ENCODE results near the gene NANS. TPM values are rescaled to one million over a fixed set of nuclear protein-coding genes. Genes with fewer than 3 reads are reported as not detected.

Gene NANS
- total RNA-seq, 1 experiment from 2014 or later, result 40.4 TPM

DNA sequence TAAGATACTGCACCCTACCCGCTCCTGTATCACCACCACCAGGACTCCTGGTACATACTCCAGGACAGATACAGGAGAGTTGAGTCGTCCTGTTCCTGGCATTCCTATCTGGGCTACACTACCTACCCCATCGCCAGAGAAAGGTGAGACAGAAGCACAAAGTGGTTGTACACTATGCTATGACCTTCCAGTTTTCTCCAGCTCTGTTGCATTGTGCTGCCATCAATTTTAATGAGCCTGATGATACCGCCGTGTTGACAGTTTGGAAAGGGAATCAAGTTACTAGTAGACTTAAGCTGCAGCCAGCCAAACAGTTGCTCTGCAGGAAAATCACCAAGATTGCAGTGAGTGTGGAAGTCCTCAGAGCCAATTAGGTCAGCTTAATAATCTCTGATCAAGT is 38.2 kb upstream of the NANS start:
- Histone ChIP-seq H2AFZ (ENCODE audit: low read length) (no peak overlapping the region), H3K4me1 (ENCODE audit: insufficient read depth, low read length) (no peaks in the 10 kb centered on the region), H3K9ac (ENCODE audit: extremely low read depth, insufficient read length, low read length) (no peak overlapping the region), H3K27me3 (ENCODE audit: insufficient read depth, low read length) (no peaks in the 10 kb centered on the region), H3K14ac (ENCODE audit: insufficient read depth, low read length) (no peak overlapping the region), H2BK15ac (ENCODE audit: low read depth, low read length) (no peak overlapping the region), H3K4me2 (ENCODE audit: insufficient read depth, insufficient read length, low read length) (no peak overlapping the region), H3K79me2 (ENCODE audit: insufficient read depth, low read length) (no peaks in the 10 kb centered on the region), H2AK5ac (ENCODE audit: insufficient read length, low read length) (no peak overlapping the region), H3T11ph (ENCODE audit: low read length) (no peak overlapping the region), H3K9me3 (ENCODE audit: control insufficient read depth, low read depth, low read length) (no peaks in the 10 kb centered on the region), H3K4ac (ENCODE audit: low read depth, low read length) (no peak overlapping the region), H4K8ac (replicated peaks; ENCODE audit: insufficient read length, low read depth, low read length) (no peak overlapping the region), H3K23ac (ENCODE audit: insufficient read length, low read depth, low read length) (no peak overlapping the region), H3K27ac (ENCODE audit: insufficient read length, low read depth, low read length) (no peak overlapping the region), H2BK5ac (ENCODE audit: insufficient read length, low read length) (no peak overlapping the region), H3K56ac (ENCODE audit: insufficient read length, low read depth, low read length) (no peak overlapping the region), H4K5ac (ENCODE audit: insufficient read length, low read depth, low read length) (no peak overlapping the region), H2BK20ac (ENCODE audit: low read depth, low read length, poor library complexity, severe bottlenecking) (no peak overlapping the region), H3K79me1 (ENCODE audit: insufficient read depth, low read depth, low read length, poor library complexity, severe bottlenecking) (no peaks in the 10 kb centered on the region), H4K91ac (ENCODE audit: insufficient read length, low read depth, low read length) (no peak overlapping the region), H2BK120ac (ENCODE audit: low read depth, low read length, poor library complexity, severe bottlenecking) (no peak overlapping the region), H3K18ac (ENCODE audit: insufficient read length, low read depth, low read length) (no peak overlapping the region), H2BK12ac (ENCODE audit: insufficient read length, low read depth, low read length) (no peak overlapping the region), H3K23me2 (ENCODE audit: insufficient read length, low read depth, low read length, poor library complexity, severe bottlenecking) (no peaks in the 10 kb centered on the region), H4K20me1 (ENCODE audit: control insufficient read depth, insufficient read depth, insufficient read length) (no peaks in the 10 kb centered on the region)
- no peaks in the 10 kb centered on the region for H3K9me3 Mint-ChIP-seq
- no peaks in the 10 kb centered on the region for H3K4me1 Mint-ChIP-seq
- TF ChIP-seq CTCF (conservative IDR thresholded peaks at IDR 0.05), result no peak
- H3K4me3 Mint-ChIP-seq, result no peak overlapping the region
- no peaks in the 10 kb centered on the region for H3K27me3 Mint-ChIP-seq (ENCODE audit: low read depth)
- WGBS (ENCODE audit: extremely low coverage, insufficient read length, low lambda C conversion rate), result no CpG with 5 or more reads among the region's 5 CpGs
- H3K36me3 Mint-ChIP-seq (ENCODE audit: insufficient read depth in 1 of 3, low read depth in 3 of 3), result peaks cover 3 to 43% (median 29%) of the 10 kb centered on the region in 3 experiments; a peak in 6 of 7 replicates
- no peak overlapping the region for H3K27ac Mint-ChIP-seq
- no peak for DNase-seq
